COR-L47 (cell line): Measurements from ENCODE around the gene DLX4.

Experiments
- DNase-seq: peaks from one replicate; lab custom pipeline; 2025; lab: John Stamatoyannopoulos, UW

DLX4 gene

DNA sequence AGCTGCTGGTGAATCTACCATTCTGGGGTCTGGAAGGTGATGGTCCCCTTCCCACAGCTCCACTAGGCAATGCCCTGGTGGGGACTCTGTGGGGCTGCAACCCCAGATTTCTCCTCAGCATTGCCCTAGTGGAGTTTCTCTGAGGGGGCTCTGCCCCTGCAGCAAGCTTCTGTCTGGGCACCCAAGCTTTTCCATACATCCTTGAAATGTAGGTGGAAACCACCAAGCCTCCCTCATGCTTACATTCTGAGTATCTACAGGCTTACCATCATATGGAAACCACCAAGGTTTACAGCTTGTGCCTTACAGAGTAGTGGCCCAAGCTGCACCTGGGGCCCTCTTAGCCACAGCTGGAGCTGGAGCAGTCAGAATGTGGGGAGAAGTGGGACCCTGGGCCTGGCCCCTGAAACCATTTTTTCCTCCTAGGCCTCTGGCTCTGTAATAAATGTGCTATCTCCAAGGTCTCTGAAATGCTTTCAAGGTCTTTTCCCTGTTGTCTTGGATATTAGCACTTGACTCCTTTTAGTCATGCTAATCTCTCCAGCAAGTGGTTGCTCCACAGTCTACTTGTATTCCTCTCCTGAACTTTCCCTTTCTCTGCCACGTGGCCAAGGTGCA, 45.6 kb downstream of the DLX4 start:
- DNase-seq: no peak

DNA sequence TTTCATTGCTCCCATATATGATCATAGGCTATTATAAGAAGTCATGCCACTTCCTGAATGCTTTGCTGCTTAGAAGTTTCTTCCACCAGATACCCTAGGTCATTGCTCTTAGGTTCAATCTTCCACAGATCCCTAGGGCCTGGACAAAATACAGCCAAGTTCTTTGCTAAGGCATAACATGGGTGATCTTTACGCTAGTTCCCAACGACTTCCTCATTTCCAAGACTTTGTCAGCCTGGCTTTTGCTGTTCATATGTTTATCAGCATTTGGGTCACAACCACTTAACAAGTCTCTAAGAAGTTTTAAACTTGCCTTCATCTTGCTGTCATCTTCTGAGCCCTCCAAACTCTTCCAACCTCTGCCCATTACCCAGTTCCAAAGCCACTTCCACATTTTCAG, 46.2 kb downstream of the DLX4 start:
- DNase-seq: no peak

DNA sequence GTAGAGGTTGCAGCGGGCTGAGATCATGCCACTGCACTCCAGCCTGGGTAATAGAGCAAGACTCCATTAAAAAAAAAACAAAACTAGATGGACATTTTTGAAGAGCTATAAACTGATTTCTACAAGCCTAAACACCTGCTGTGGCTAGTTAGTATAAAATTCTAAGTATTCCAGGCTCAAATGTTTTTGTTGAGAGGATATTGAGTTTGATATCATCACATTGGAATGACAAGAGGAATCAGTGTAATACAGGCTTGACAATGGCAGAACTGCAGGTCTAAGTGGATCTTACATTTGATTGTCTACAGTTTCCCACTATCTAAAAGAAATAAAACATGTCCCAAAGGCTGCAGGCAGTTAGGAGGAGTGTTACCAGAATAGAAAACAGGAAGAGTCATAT, 49.9 kb downstream of the DLX4 start:
- no peak for DNase-seq

DNA sequence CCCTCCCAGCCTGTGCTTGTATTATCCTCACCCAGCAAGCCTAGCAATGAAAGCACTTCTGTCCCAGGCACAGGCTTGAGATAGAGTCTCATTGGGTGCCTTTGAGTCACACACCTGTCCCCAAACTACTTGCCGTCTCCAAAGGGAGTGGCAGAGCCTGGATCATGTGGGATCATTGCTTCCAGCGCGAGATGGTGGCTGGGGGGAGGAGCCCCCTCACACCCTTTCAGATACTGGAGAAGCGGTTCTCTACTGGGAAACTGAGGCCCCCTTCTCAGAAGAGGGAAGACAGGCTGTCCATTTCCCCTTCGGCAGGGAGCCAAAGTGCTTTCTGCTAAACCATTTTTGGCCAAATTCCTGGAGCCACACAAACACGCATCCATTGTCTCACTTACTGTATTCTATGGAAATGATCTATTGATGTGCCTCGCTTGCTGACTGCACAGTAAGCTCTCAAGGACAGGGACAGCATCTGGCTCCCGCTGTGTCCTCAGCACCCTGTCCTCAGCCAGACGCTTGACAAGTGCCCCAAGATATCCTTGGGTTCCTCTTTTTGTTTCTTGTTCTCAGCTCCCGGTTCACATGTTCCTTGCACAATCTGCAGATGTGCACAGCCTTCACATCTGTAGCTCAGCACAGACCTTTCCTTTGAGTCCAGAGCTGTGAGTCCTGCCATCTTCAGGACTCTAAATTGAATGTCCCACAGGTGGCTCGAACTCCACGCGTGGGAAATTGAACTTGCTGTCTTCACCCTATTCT, 52.0 kb downstream of the DLX4 start:
- DNase-seq: no peak

DNA sequence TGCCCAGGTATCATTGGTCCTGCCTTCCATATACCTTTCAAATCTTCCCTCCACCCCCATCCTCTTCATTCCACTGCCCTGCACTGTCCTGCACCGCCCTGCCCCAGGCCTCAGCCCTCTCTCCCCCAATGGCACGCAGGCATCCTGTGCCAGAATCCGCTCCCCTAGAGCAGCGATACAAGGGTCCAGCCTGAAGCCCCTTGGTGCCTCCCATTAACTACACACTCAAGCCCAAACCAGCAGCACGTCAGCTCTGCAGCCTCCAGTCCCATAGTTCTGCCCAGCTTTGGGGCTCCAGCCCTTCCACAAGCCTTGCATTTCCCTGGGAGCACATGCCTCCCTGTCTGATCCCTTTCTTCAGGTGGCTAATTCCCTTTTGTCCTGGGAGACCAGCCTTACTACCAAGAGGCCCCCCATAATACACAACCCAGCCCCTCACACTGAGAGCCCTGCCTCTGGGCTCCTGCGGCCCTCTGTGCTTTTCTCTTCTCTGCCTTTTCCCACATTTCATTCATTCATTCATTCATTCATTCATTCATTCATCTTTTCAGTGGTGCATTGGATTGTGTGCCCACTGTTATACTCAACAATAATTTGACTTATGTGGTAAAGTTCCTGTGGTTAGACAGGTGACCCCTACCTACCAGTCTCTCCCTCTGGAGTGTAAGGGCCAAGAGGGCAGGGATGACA, 52.8 kb downstream of the DLX4 start:
- no peak for DNase-seq

DNA sequence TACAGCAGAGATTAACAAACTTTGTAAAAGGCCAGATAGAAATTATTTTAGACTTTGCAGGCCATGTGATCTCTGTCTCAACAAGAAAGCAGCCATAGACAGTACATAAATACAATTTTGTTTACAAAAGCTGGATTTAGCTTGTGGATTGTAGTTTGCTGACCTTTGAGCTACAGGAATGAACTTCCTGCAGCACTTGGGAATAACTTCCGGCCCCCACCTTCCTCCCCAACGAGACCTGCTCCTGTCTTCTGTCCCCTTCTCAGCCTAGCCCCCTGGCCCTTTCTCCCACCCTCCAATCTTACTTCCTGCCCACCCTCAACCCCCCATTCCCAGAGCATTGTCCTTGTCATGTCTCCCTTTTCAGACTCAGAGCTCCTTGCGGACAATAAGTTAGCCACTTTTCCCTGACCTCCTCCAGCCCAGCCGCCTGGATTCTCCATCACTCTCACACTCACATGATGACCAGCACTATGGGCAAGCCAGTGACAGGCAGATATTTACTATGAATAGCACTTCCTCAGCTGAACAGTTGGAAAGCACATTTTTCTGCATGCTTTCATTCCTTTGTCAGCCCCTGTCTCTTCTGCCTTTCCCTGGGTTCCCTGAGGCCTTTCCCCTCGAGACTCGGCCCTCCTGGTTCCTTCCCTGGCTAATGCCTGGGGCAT, 53.6 kb downstream of the DLX4 start:
- DNase-seq: no peak

DNA sequence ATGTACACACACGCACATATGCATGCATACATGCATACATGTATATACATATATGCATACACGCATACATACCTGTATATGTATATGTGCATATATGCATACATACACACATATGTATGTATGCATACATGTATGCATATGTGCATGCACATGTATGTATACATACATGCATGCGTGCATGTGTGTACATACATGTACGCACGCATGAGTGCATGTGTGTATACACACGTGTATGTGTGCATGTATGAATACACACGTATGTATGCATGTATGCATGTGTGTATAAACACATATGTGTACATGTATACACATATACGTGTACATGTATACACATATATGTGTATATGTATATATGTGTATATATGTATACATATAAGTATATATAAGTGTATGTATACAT, 54.5 kb downstream of the DLX4 start:
- DNase-seq: no peak
